Esophagus muscularis mucosa (tissue), 3 donors: ENCODE measurements around the gene SMARCAD1.

Source experiments
- CTCF ChIP-seq, 3 experiments: fragments of 200-600 bp in 2 of 3; fragments of 450-650 bp in 1 of 3; sonication (generic) in 2 of 3; IDR thresholded peaks; one replicate each; pipeline ENCODE4 v1.5.1; 2017 to 2019; ENCODE audit warnings: antibody characterized with exemption in 3 of 3, mild to moderate bottlenecking in 2 of 3, moderate library complexity in 1 of 3
- POLR2A ChIP-seq: fragments of 450-650 bp; IDR thresholded peaks from one replicate; pipeline ENCODE4 v1.6.1; 2017; ENCODE audit warnings: antibody characterized with exemption, moderate library complexity, mild to moderate bottlenecking, low read depth
- POLR2AphosphoS5 ChIP-seq, 2 donors: sonication (generic); formaldehyde crosslinking; IDR thresholded peaks; one replicate each; pipeline ENCODE4 v1.6.1; 2017; ENCODE audit warnings: antibody characterized with exemption in 2 of 2

GRCh38 chr4:94228493-94229216, 21.0 kb downstream of the SMARCAD1 start:
- TF ChIP-seq POLR2A (no peak), POLR2AphosphoS5 (IDR thresholded peaks at IDR 0.05) (no peak), CTCF (IDR thresholded peaks at IDR 0.05) (no peak)
